Nephron progenitor cell (in vitro differentiated cells): ENCODE results near the gene ZNF134.
A peak's percentile ranks its signal among the peaks of the same experiment; 100 is the strongest.

Experiments used
- DNase-seq: peaks from one replicate; pipeline ENCODE4 v3.0.0; 2021
- H3K27ac Mint-ChIP-seq: 2 replicates; pipeline ENCODE4 v1.8.0; 2021; ENCODE audit warnings: mild to moderate bottlenecking, moderate library complexity, mixed read lengths
- H3K27me3 Mint-ChIP-seq: 2 replicates; pipeline ENCODE4 v1.8.0; 2021; ENCODE audit warnings: mild to moderate bottlenecking, low read depth, mixed read lengths; ENCODE audit not compliant: poor library complexity
- H3K36me3 Mint-ChIP-seq: 2 replicates; pipeline ENCODE4 v1.8.0; 2021; ENCODE audit warnings: low read depth, mixed read lengths
- H3K4me1 Mint-ChIP-seq: 2 replicates; pipeline ENCODE4 v1.8.0; 2021; ENCODE audit warnings: mixed read lengths
- H3K4me3 Mint-ChIP-seq: 2 replicates; pipeline ENCODE4 v1.8.0; 2021; ENCODE audit warnings: mild to moderate bottlenecking, moderate library complexity, mixed read lengths
- H3K9me3 Mint-ChIP-seq: 2 replicates; pipeline ENCODE4 v1.8.0; 2021; ENCODE audit warnings: mild to moderate bottlenecking, moderate library complexity, mixed read lengths
- CTCF ChIP-seq: fragments of 200-600 bp; sonication (generic); IDR thresholded peaks from 2 replicates; pipeline ENCODE4 v1.5.0; 2021; ENCODE audit warnings: antibody characterized with exemption

The ZNF134 gene

GRCh38 chr19:57623091-57623490 lies 9.0 kb downstream of the ZNF134 start:
- DNase-seq: no peak
- peaks cover 98% of the 10 kb centered on the region for H3K36me3 Mint-ChIP-seq
- H3K27ac Mint-ChIP-seq: no peak overlapping the region
- H3K9me3 Mint-ChIP-seq: peaks cover 100% of the 10 kb centered on the region
- H3K4me3 Mint-ChIP-seq: no peak overlapping the region
- peaks cover 5% of the 10 kb centered on the region for H3K27me3 Mint-ChIP-seq
- no peaks in the 10 kb centered on the region for H3K4me1 Mint-ChIP-seq
- TF ChIP-seq CTCF: no peak

DNA sequence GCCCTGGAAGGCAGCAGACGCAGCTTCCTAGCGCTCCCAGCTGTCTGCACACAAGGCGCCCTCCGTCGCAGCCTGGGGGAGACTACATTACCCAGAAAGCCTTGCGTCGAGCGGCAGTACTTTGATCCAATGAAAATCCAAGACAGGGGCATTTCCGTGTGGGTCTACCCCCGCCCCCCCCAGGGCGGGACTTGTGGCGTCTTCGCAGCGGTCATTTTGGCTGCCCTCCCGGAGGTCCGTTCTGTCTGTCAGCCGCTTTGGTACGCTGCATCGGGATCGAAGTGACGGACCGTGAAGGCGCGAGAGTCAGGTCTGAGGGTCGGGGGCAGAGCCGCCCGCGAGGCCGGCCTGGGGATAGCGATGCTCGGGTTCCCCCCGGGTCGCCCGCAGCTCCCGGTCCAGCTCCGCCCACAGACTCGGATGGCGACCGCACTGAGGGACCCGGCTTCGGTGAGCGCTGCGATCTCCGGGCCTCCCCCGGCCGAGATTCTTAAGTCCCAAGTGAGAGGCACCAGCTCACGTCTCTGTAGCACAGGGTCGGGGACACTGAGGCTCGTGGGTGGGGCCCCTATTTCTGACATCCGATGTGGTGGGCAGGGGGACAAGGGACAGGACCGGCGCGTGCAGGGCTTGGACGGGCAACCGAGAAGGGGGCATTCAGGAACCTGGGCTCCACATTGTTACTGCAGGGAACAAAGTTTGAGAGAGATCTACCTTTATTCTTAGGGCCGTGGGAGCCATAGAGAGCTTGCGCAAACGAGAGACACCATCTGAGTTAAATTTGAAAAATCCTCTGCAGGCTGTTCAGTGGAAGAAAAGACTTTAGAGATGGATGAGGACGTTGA lies 19.2 kb downstream of the ZNF134 start, which contains the start of gene ZNF211:
TSS of gene ZNF211 (plus strand) at position 182 of the 845 bp plus-strand sequence. CDS start at position 361, 179 bp downstream.
- H3K4me3 Mint-ChIP-seq: peak within 1 kb of the TSS; percentile 94
- peaks cover 86% of the 10 kb centered on the region for H3K36me3 Mint-ChIP-seq
- no peak for TF ChIP-seq CTCF
- peaks cover 2% of the 10 kb centered on the region for H3K27me3 Mint-ChIP-seq
- H3K4me1 Mint-ChIP-seq: peaks cover 19% of the 10 kb centered on the region
- peak; percentile 92 for DNase-seq
- H3K27ac Mint-ChIP-seq: peak within 1 kb of the TSS; percentile 31
- peaks cover 78% of the 10 kb centered on the region for H3K9me3 Mint-ChIP-seq

DNA sequence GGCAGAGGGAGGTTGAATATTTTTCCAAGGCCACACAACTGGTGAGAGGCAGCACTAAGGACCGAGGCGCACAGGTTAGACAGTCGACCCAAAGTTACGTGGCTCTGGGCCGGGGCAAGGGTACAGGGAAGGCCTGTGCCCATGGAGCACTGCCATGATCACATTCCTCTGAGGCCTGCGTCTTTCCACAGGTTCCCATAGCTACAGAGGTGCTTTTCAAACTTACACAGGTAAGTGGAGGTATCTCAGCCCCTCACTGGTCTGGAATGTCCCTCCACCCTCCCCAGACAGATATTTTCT lies 19.7 kb downstream of the ZNF134 start:
- H3K27ac Mint-ChIP-seq: peak overlapping the region; percentile 31
- H3K4me1 Mint-ChIP-seq: peaks cover 19% of the 10 kb centered on the region
- H3K27me3 Mint-ChIP-seq: peaks cover 2% of the 10 kb centered on the region
- peaks cover 78% of the 10 kb centered on the region for H3K9me3 Mint-ChIP-seq
- no peak for TF ChIP-seq CTCF
- H3K4me3 Mint-ChIP-seq: peak overlapping the region; percentile 94
- no peak for DNase-seq
- peaks cover 86% of the 10 kb centered on the region for H3K36me3 Mint-ChIP-seq

- Mint-ChIP-seq H3K9me3 (peaks cover 88% of the 10 kb centered on the region), H3K27me3 (no peaks in the 10 kb centered on the region), H3K4me3 (peak overlapping the region; percentile 29), H3K4me1 (peaks cover 19% of the 10 kb centered on the region), H3K27ac (no peak overlapping the region), H3K36me3 (peaks cover 92% of the 10 kb centered on the region)
- no peak for DNase-seq
- TF ChIP-seq CTCF: no peak
These were observed 23.3 kb downstream of the ZNF134 start for GRCh38 chr19:57637379-57637778.

- Mint-ChIP-seq H3K36me3 (peaks cover 83% of the 10 kb centered on the region), H3K27ac (no peak overlapping the region), H3K4me1 (no peaks in the 10 kb centered on the region), H3K4me3 (no peak overlapping the region), H3K9me3 (peaks cover 84% of the 10 kb centered on the region), H3K27me3 (no peaks in the 10 kb centered on the region)
- no peak for TF ChIP-seq CTCF
- DNase-seq: no peak
These were observed 27.7 kb downstream of the ZNF134 start for GRCh38 chr19:57641715-57642234.
